Islet precursor cell (in vitro differentiated cells): ENCODE measurements around the gene ADAMTS12.

ENCODE experiments used
- DNase-seq: peaks from one replicate; pipeline ENCODE4 v3.0.0-alpha.2; 2018

Gene ADAMTS12

GRCh38 chr5:33753704-33754103 lies 138.1 kb downstream of the ADAMTS12 start:
- DNase-seq, result peak; percentile 61

GRCh38 chr5:33748754-33749153 lies 143.0 kb downstream of the ADAMTS12 start:
- no peak for DNase-seq

- no peak for DNase-seq
Measured at GRCh38 chr5:33745101-33745770, 146.6 kb downstream of the ADAMTS12 start.

GRCh38 chr5:33743099-33743498 lies 148.7 kb downstream of the ADAMTS12 start:
- peak; percentile 64 for DNase-seq

- DNase-seq, result no peak
Measured at GRCh38 chr5:33742181-33742580, 149.6 kb downstream of the ADAMTS12 start.

GRCh38 chr5:33738967-33739366 lies 152.8 kb downstream of the ADAMTS12 start:
- DNase-seq, result no peak

- DNase-seq, result no peak
Measured at GRCh38 chr5:33738097-33738496, 153.7 kb downstream of the ADAMTS12 start.

- DNase-seq, result no peak
Measured at GRCh38 chr5:33737697-33738096, 154.1 kb downstream of the ADAMTS12 start.

- no peak for DNase-seq
Measured at GRCh38 chr5:33737284-33737683, 154.5 kb downstream of the ADAMTS12 start.

- no peak for DNase-seq
Measured at GRCh38 chr5:33736510-33736909, 155.3 kb downstream of the ADAMTS12 start.

- no peak for DNase-seq
Measured at GRCh38 chr5:33735072-33735471, 156.7 kb downstream of the ADAMTS12 start.

- peak; percentile 64 for DNase-seq
Measured at GRCh38 chr5:33734537-33734936, 157.3 kb downstream of the ADAMTS12 start.

- DNase-seq, result no peak
Measured at GRCh38 chr5:33733225-33733624, 158.6 kb downstream of the ADAMTS12 start.

- no peak for DNase-seq
Measured at GRCh38 chr5:33726422-33727165, 165.2 kb downstream of the ADAMTS12 start.

- DNase-seq, result no peak
Measured at GRCh38 chr5:33725806-33726205, 166.0 kb downstream of the ADAMTS12 start.

- DNase-seq, result no peak
Measured at GRCh38 chr5:33721491-33722200, 170.1 kb downstream of the ADAMTS12 start.

GRCh38 chr5:33720176-33720575 lies 171.6 kb downstream of the ADAMTS12 start:
- DNase-seq, result no peak

GRCh38 chr5:33719769-33720168 lies 172.0 kb downstream of the ADAMTS12 start:
- no peak for DNase-seq

- DNase-seq, result no peak
Measured at GRCh38 chr5:33715661-33716060, 176.1 kb downstream of the ADAMTS12 start.

- DNase-seq, result no peak
Measured at GRCh38 chr5:33713136-33713765, 178.5 kb downstream of the ADAMTS12 start.

- no peak for DNase-seq
Measured at GRCh38 chr5:33712664-33713063, 179.1 kb downstream of the ADAMTS12 start.

- DNase-seq, result no peak
Measured at GRCh38 chr5:33711094-33711679, 180.6 kb downstream of the ADAMTS12 start.

GRCh38 chr5:33702867-33703266 lies 188.9 kb downstream of the ADAMTS12 start:
- no peak for DNase-seq
